Body of pancreas (tissue), 4 donors: ENCODE measurements around the gene FAM107B.

ENCODE experiments used
- CTCF ChIP-seq, 7 experiments: fragments of 450-650 bp in 4 of 7; fragments of 200-600 bp in 3 of 7; sonication (generic) in 3 of 7; IDR thresholded peaks; one replicate each; pipeline ENCODE4 v1.5.1; 2016 to 2019; ENCODE audit warnings: antibody characterized with exemption in 7 of 7
- POLR2A ChIP-seq, 3 donors: fragments of 450-650 bp; IDR thresholded peaks; one replicate each; pipeline ENCODE4 v1.6.1; 2016; ENCODE audit warnings: antibody characterized with exemption in 3 of 3, mild to moderate bottlenecking in 2 of 3

- TF ChIP-seq CTCF (IDR thresholded peaks at IDR 0.05) (no peak), POLR2A (IDR thresholded peaks at IDR 0.05) (no peak)
Measured at GRCh38 chr10:14593806-14594205, 180.9 kb downstream of the FAM107B start.
